Measurements from ENCODE around the gene LRMDA. TPM values are rescaled to one million over a fixed set of nuclear protein-coding genes. Genes with fewer than 3 reads are reported as not detected.

LRMDA gene
- total and polyA plus RNA-seq, 7 donors, result 1.0 to 5.7 (median 2.5) TPM

- Histone ChIP-seq H3K9me3 (peaks cover 11% of the 10 kb centered on the region), H3K4me1 (no peaks in the 10 kb centered on the region), H3K27ac (no peak overlapping the region), H3K4me3 (no peak overlapping the region), H3K36me3 (ENCODE audit: insufficient read depth in 1 of 2, low read depth in 1 of 2) (no peaks in the 10 kb centered on the region), H3K27me3 (ENCODE audit: insufficient read depth in 3 of 3, low read length in 2 of 3) (no peaks in the 10 kb centered on the region)
- WGBS, 3 donors, result 67 to 89% (median 83%) methylated on average over 1 of the region's 1 CpG
- no peak for TF ChIP-seq CTCF (IDR thresholded peaks at IDR 0.05)
- DNase-seq (no peak), ATAC-seq (no peak)
- intact Hi-C loops (cut with DNase I), result no loop called here
Measured at GRCh38 chr10:75685187-75685586, 253.8 kb downstream of the LRMDA start.

- H3K4me3 ChIP-seq, result no peak overlapping the region
- H3K9me3 ChIP-seq, result peaks cover 11% of the 10 kb centered on the region
- no peaks in the 10 kb centered on the region for H3K27me3 ChIP-seq (ENCODE audit: insufficient read depth in 3 of 3, low read length in 2 of 3)
- intact Hi-C loops (cut with DNase I), result no loop called here
- no peak overlapping the region for H3K27ac ChIP-seq
- no peak for DNase-seq
- no peak for ATAC-seq
- H3K36me3 ChIP-seq (ENCODE audit: insufficient read depth in 1 of 2, low read depth in 1 of 2), result no peaks in the 10 kb centered on the region
- no peaks in the 10 kb centered on the region for H3K4me1 ChIP-seq
- 71 to 81% (median 73%) methylated on average over 5 of the region's 5 CpGs for WGBS, 3 donors
- TF ChIP-seq CTCF (IDR thresholded peaks at IDR 0.05), result no peak
Measured at GRCh38 chr10:75688506-75689300, 257.3 kb downstream of the LRMDA start.

GRCh38 chr10:75693489-75693888, 262.1 kb downstream of the LRMDA start:
- 93 to 95% (median 94%) methylated on average over 6 of the region's 6 CpGs for WGBS, 3 donors
- Histone ChIP-seq H3K27me3 (ENCODE audit: insufficient read depth in 3 of 3, low read length in 2 of 3) (peaks cover 0 to 2% (median 1%) of the 10 kb centered on the region in 3 donors), H3K4me1 (no peaks in the 10 kb centered on the region), H3K9me3 (no peaks in the 10 kb centered on the region), H3K27ac (no peak overlapping the region), H3K4me3 (no peak overlapping the region), H3K36me3 (ENCODE audit: insufficient read depth in 1 of 2, low read depth in 1 of 2) (no peaks in the 10 kb centered on the region)
- intact Hi-C loops (cut with DNase I), result no loop called here
- ATAC-seq (no peak), DNase-seq (no peak)
- no peak for TF ChIP-seq CTCF (IDR thresholded peaks at IDR 0.05)

- Histone ChIP-seq H3K27me3 (ENCODE audit: insufficient read depth in 3 of 3, low read length in 2 of 3) (peaks cover 0 to 2% (median 1%) of the 10 kb centered on the region in 3 donors), H3K4me1 (no peaks in the 10 kb centered on the region), H3K9me3 (no peaks in the 10 kb centered on the region), H3K4me3 (no peak overlapping the region), H3K36me3 (ENCODE audit: insufficient read depth in 1 of 2, low read depth in 1 of 2) (no peaks in the 10 kb centered on the region), H3K27ac (no peak overlapping the region)
- intact Hi-C loops (cut with DNase I), result no loop called here
- DNase-seq, result no peak
- WGBS, 3 donors, result 65 to 71% (median 69%) methylated on average over 3 of the region's 3 CpGs
- no peak for ATAC-seq
- no peak for TF ChIP-seq CTCF (IDR thresholded peaks at IDR 0.05)
Measured at GRCh38 chr10:75694269-75694668, 262.8 kb downstream of the LRMDA start.

GRCh38 chr10:75694790-75695189, 263.4 kb downstream of the LRMDA start:
- no peaks in the 10 kb centered on the region for H3K9me3 ChIP-seq
- H3K4me1 ChIP-seq, result no peaks in the 10 kb centered on the region
- no peaks in the 10 kb centered on the region for H3K36me3 ChIP-seq (ENCODE audit: insufficient read depth in 1 of 2, low read depth in 1 of 2)
- TF ChIP-seq CTCF (IDR thresholded peaks at IDR 0.05), result no peak
- ATAC-seq (no peak), DNase-seq (no peak)
- 76 to 88% (median 87%) methylated on average over 3 of the region's 3 CpGs for WGBS, 3 donors
- H3K27ac ChIP-seq, result no peak overlapping the region
- intact Hi-C loops (cut with DNase I), result no loop called here
- peaks cover 0 to 2% (median 1%) of the 10 kb centered on the region in 3 donors for H3K27me3 ChIP-seq (ENCODE audit: insufficient read depth in 3 of 3, low read length in 2 of 3)
- H3K4me3 ChIP-seq, result no peak overlapping the region
